GM12878 (cell line): ENCODE results near the gene EEPD1. TPM values are rescaled to one million over a fixed set of nuclear protein-coding genes. Genes with fewer than 3 reads are reported as not detected.

Source experiments
- ATAC-seq: fragments of 200-7000 bp; cut with Tn5 transposase; 3 replicates; pipeline ENCODE4 v1.9.1; 2020; ENCODE audit warnings: mild to moderate bottlenecking, moderate library complexity
- BruUV-seq: library from RNA; stranded (reverse); fragments of 400-500 nt; replicated peaks from 2 replicates; lab custom pipeline; 2021; lab: Mats Ljungman, UMichigan
- CTCF ChIA-PET: fragments of 300-600 bp; sonication (Branson Sonifier 250); formaldehyde crosslinking; extraction: SDS; loops from one replicate; lab custom pipeline; 2021; ENCODE audit warnings: inconsistent platforms; lab: Yijun Ruan, JAX
- POLR2A ChIA-PET: fragments of 350-600 bp; formaldehyde crosslinking; extraction: SDS; loops from one replicate; lab custom pipeline; 2021; ENCODE audit warnings: inconsistent platforms; lab: Charles Lee
- RAD21 ChIA-PET: fragments of 300-600 bp; sonication (Branson Sonifier 250); formaldehyde crosslinking; loops from one replicate; lab custom pipeline; 2023; ENCODE audit warnings: antibody characterized with exemption; ENCODE audit not compliant: unreplicated experiment; lab: Charles Lee
- SMC1A ChIA-PET: fragments of 300-600 bp; sonication (Branson Sonifier 250); formaldehyde crosslinking; loops from one replicate; lab custom pipeline; 2023; ENCODE audit not compliant: unreplicated experiment, uncharacterized antibody; lab: Charles Lee
- DNase-seq: peaks from one replicate; pipeline ENCODE4 v3.0.0-alpha.2; 2011; ENCODE audit warnings: low read depth, low spot score
- FAIRE-seq: peaks from 3 replicates; lab custom pipeline; 2011; peaks lifted over from hg19 to GRCh38; lab: Jason Lieb, UNC
- H2AFZ ChIP-seq: 2 replicates; pipeline ENCODE4 v1.6.0; 2011; ENCODE audit warnings: low read depth, low read length, control low read depth; ENCODE audit not compliant: control insufficient read depth
- H3K27ac ChIP-seq: 2 replicates; pipeline ENCODE4 v1.5.1; 2011; ENCODE audit warnings: control low read depth; ENCODE audit not compliant: control insufficient read depth, insufficient read depth
- H3K27me3 ChIP-seq, 2 experiments: replicated peaks in 1 of 2; 2 replicates each; pipeline versions ENCODE4 v1.6.0 to v1.6.1; 2011; ENCODE audit warnings: low read length in 1 of 2; ENCODE audit not compliant: control insufficient read depth in 2 of 2, insufficient read depth in 2 of 2
- H3K36me3 ChIP-seq, 2 experiments: 2 replicates each; pipeline ENCODE4 v1.5.1; 2011; ENCODE audit warnings: low read length in 1 of 2; ENCODE audit not compliant: control insufficient read depth in 2 of 2, insufficient read depth in 2 of 2
- H3K4me1 ChIP-seq: 2 replicates; pipeline ENCODE4 v1.6.1; 2011; ENCODE audit warnings: mild to moderate bottlenecking, low read length, moderate library complexity, mixed read lengths; ENCODE audit not compliant: control insufficient read depth, insufficient read depth
- H3K4me2 ChIP-seq: 2 replicates; pipeline ENCODE4 v1.6.0; 2011; ENCODE audit warnings: control low read depth; ENCODE audit not compliant: control insufficient read depth, insufficient read depth
- H3K4me3 ChIP-seq: fragments of 200-600 bp; sonication (generic); 2 replicates; pipeline ENCODE4 v1.5.1; 2016
- H3K79me2 ChIP-seq: 2 replicates; pipeline ENCODE4 v1.6.0; 2011; ENCODE audit warnings: low read length; ENCODE audit not compliant: control insufficient read depth, insufficient read depth
- H3K9ac ChIP-seq: 2 replicates; pipeline ENCODE4 v1.8.0; 2011; ENCODE audit warnings: low read length, control low read depth, mixed read lengths; ENCODE audit not compliant: control insufficient read depth, insufficient read depth
- H3K9me3 ChIP-seq: replicated peaks from 3 replicates; pipeline ENCODE4 v1.5.1; 2011; ENCODE audit warnings: mild to moderate bottlenecking, low read length; ENCODE audit not compliant: control insufficient read depth, insufficient read depth
- H4K20me1 ChIP-seq: 2 replicates; pipeline ENCODE4 v1.6.0; 2011; ENCODE audit not compliant: control insufficient read depth, insufficient read depth
- GATAD2B ChIP-seq: fragments of 450-650 bp; conservative IDR thresholded peaks from 2 replicates; pipeline ENCODE4 v1.6.1; 2017; ENCODE audit warnings: low read depth, mild to moderate bottlenecking, moderate library complexity
- MEF2A ChIP-seq: IDR thresholded peaks from 2 replicates; pipeline ENCODE4 v1.6.1; 2011; ENCODE audit warnings: low read depth, mild to moderate bottlenecking, low read length, moderate library complexity; ENCODE audit not compliant: insufficient read depth
- RFX5 ChIP-seq: IDR thresholded peaks from 2 replicates; pipeline ENCODE4 v1.6.1; 2011; ENCODE audit warnings: low read depth, low read length, improper control_type of control experiment
- ZBED1 ChIP-seq: IDR thresholded peaks from 2 replicates; pipeline ENCODE4 v1.6.1; 2016; ENCODE audit warnings: borderline replicate concordance
- WGBS: methylation state at CpG from one replicate; pipeline ENCODE4 v1.1.6; 2016; ENCODE audit warnings: low lambda C conversion rate; ENCODE audit not compliant: insufficient replicate concordance, insufficient coverage; ENCODE audit errors: missing lambda C conversion rate; 5-methylcytosine and 5-hydroxymethylcytosine counted together
- in situ Hi-C: fragments of 300-500 bp; cut with MboI; formaldehyde crosslinking; loops from 9 replicates; pipeline ENCODE4 v1.14.3; 2018; ENCODE audit warnings: mixed read lengths
- intact Hi-C: fragments of 100-400 bp; cut with micrococcal nuclease; formaldehyde crosslinking; loops from one replicate; pipeline ENCODE4 v1.14.2; 2022; ENCODE audit not compliant: unreplicated experiment
- polyA plus RNA-seq, 11 experiments: library from polyadenylated mRNA; depleted of rRNA in 4 of 11; unstranded in 6 of 11; stranded (reverse) in 5 of 11; fragments of >200 nt; fragmentation: Nextera tagmentation in 4 of 11; fragmentation: Illumina TruSeq in 1 of 11; extraction: Ambion mirVana in 4 of 11; extraction: Trizol in 1 of 11; gene quantifications; 1 replicate in 1 of 11; 2 replicates in 10 of 11; pipeline versions ENCODE4 v1.2.1 to v1.2.3, GENCODE V29; 2011 to 2016; ENCODE audit warnings: inconsistent platforms in 2 of 11, missing spikeins in 2 of 11, low read depth in 1 of 11
- total RNA-seq, 4 experiments: library from RNA; depleted of rRNA in 3 of 4; stranded (reverse); fragments of >200 nt in 3 of 4; fragmentation: Illumina TruSeq in 1 of 4; extraction: Trizol in 1 of 4; gene quantifications; 2 replicates each; pipeline versions ENCODE4 v1.2.1 to v1.2.3, GENCODE V29; 2013 to 2021
- TF ChIP-seq, protein P1 (sequence below): fragments of 450-650 bp; formaldehyde crosslinking; IDR thresholded peaks from 2 replicates; pipeline ENCODE4 v1.4.0; 2020; ENCODE audit warnings: mild to moderate bottlenecking, moderate library complexity
- TF ChIP-seq, protein P2 (sequence below): fragments of 150-350 bp; IDR thresholded peaks from 2 replicates; pipeline ENCODE4 v1.6.1; 2014; ENCODE audit warnings: mild to moderate bottlenecking, low read depth, low read length

EEPD1 gene
- total and polyA plus RNA-seq, 10 of the 15 experiments (the other 5 are each of a cell fraction or from before 2014, with no cell fraction given), result 0.24 to 2.8 (median 0.86) TPM; not detected in 1

DNA sequence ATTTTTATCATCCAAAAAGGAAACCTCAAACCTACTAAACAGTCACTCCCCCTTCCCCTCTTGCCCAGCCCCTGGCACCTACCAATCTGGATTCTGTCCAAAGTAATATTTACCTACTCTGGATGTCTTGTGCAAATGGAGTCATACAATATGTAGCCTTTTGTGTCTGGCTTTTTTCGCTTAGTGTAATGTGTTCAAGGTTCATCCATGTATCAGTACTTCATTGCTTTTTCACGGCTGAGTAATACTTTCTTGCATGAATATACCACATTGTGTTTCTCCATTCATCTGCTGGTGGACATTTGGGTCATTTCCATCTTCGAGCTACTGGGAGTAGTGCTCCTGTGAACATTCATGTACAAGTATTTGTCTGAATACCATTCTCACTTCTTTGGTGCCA, 113.6 kb downstream of the EEPD1 start:
- 46% methylated on average over 3 of the region's 3 CpGs for WGBS
- FAIRE-seq (no peak), ATAC-seq (no peak), DNase-seq (no peak)
- CTCF ChIA-PET, result interaction anchor here (0.7 kb wide), 1 partner anchor 14 kb away, joined by 3 read pairs; no protein-coding TSS in a partner anchor
- Histone ChIP-seq H3K4me3 (no peak overlapping the region), H3K4me2 (no peak overlapping the region), H2AFZ (no peak overlapping the region), H3K9me3 (no peaks in the 10 kb centered on the region), H3K27me3 (no peaks in the 10 kb centered on the region), H3K79me2 (no peaks in the 10 kb centered on the region), H4K20me1 (no peaks in the 10 kb centered on the region), H3K36me3 (no peaks in the 10 kb centered on the region), H3K4me1 (peaks cover 13% of the 10 kb centered on the region), H3K27ac (no peak overlapping the region), H3K9ac (no peak overlapping the region)
- TF ChIP-seq RFX5, result no peak
- TF ChIP-seq GATAD2B, result no peak
- TF ChIP-seq MEF2A, result no peak
- TF ChIP-seq, protein P1, sequence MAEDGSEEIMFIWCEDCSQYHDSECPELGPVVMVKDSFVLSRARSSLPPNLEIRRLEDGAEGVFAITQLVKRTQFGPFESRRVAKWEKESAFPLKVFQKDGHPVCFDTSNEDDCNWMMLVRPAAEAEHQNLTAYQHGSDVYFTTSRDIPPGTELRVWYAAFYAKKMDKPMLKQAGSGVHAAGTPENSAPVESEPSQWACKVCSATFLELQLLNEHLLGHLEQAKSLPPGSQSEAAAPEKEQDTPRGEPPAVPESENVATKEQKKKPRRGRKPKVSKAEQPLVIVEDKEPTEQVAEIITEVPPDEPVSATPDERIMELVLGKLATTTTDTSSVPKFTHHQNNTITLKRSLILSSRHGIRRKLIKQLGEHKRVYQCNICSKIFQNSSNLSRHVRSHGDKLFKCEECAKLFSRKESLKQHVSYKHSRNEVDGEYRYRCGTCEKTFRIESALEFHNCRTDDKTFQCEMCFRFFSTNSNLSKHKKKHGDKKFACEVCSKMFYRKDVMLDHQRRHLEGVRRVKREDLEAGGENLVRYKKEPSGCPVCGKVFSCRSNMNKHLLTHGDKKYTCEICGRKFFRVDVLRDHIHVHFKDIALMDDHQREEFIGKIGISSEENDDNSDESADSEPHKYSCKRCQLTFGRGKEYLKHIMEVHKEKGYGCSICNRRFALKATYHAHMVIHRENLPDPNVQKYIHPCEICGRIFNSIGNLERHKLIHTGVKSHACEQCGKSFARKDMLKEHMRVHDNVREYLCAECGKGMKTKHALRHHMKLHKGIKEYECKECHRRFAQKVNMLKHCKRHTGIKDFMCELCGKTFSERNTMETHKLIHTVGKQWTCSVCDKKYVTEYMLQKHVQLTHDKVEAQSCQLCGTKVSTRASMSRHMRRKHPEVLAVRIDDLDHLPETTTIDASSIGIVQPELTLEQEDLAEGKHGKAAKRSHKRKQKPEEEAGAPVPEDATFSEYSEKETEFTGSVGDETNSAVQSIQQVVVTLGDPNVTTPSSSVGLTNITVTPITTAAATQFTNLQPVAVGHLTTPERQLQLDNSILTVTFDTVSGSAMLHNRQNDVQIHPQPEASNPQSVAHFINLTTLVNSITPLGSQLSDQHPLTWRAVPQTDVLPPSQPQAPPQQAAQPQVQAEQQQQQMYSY (CRISPR knock-in tag), result no peak
- TF ChIP-seq ZBED1, result no peak
- TF ChIP-seq, protein P2, sequence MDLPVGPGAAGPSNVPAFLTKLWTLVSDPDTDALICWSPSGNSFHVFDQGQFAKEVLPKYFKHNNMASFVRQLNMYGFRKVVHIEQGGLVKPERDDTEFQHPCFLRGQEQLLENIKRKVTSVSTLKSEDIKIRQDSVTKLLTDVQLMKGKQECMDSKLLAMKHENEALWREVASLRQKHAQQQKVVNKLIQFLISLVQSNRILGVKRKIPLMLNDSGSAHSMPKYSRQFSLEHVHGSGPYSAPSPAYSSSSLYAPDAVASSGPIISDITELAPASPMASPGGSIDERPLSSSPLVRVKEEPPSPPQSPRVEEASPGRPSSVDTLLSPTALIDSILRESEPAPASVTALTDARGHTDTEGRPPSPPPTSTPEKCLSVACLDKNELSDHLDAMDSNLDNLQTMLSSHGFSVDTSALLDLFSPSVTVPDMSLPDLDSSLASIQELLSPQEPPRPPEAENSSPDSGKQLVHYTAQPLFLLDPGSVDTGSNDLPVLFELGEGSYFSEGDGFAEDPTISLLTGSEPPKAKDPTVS, result no peak
- POLR2A ChIA-PET, result interaction anchor here (0.8 kb wide), 1 partner anchor 12 kb away, joined by 3 read pairs; no protein-coding TSS in a partner anchor
- no TSS peak for BruUV-seq
- in situ Hi-C loops, result no loop called here
- intact Hi-C loops, result no loop called here
- RAD21 ChIA-PET, result no interaction called here
- SMC1A ChIA-PET, result interaction anchor here (1.3 to 8.7 kb wide), 3 partner anchors 10 to 75 kb away, joined by 3 to 92 read pairs (median 68); no protein-coding TSS in a partner anchor
